ENCODE data around the gene CIB2. TPM values are rescaled to one million over a fixed set of nuclear protein-coding genes. Genes with fewer than 3 reads are reported as not detected.

CIB2 gene
- total RNA-seq, 1 donor from 2014 or later, result 7.5 TPM

GRCh38 chr15:78109156-78109555, 22.1 kb downstream of the CIB2 start:
- no peak for DNase-seq (ENCODE audit: extremely low read depth, low read depth, low spot score)

- DNase-seq (ENCODE audit: extremely low read depth, low read depth, low spot score), result peak; percentile 48
Measured at GRCh38 chr15:78108300-78109084, 22.8 kb downstream of the CIB2 start.

DNA sequence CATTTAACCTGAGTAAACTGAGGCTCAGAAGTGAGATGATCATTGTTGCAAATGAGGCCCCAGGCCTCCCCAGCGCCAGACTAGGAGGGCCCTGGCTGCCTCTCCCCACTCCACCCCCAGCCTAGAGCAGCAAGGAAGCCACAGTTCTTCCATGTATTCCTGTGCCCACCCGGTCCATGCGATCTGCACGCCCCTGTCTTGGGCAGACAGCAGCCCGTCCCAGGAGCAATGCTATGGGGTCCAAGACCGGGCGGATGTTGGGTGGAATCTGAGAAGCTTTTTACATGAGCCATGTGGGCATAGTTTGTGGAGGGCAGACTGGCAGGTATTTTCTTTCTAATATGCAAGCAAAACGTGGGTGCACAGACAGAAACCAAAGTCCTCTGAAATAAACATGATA, 23.8 kb downstream of the CIB2 start:
- no peak for DNase-seq (ENCODE audit: extremely low read depth, low read depth, low spot score)

DNA sequence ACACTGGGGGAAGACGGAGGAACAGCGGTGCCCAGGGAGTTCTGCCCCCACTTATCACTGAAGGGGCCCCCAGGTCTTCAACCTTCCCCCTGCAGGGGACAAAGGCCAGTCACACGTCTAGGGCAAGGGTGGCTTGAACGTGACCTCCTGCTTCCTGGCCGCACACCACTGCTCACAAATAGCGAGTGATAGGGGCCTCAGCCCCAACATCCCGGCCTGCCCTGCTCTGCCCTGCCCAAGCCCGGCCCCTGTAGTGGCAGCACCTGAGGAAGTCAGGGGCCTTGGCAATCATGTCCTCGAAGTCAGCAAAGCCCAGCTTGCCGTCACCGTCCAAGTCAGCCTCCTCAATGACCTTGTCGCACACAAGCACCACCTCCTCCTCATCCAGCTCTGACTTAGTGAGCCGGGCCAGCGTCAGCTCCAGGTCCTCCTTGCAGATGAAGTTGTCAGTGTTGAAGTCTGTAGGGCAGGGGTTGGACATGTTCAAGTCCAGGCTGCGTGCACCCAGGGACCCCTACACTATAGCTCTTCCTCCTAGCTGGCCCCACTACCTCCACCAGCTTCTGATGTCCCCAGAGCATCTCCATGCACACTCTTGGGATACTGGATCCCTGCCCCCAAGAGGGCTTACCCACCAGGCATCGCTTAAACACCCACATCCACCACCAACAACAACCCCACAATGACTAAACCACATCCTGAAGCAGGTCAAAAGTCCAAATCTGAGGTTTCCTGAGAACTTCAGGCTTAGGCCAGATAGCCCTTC, 25.6 kb downstream of the CIB2 start:
- peak; percentile 25 for DNase-seq (ENCODE audit: extremely low read depth, low read depth, low spot score)

- DNase-seq (ENCODE audit: extremely low read depth, low read depth, low spot score), result no peak
Measured at GRCh38 chr15:78104566-78105475, 26.4 kb downstream of the CIB2 start.

- DNase-seq (ENCODE audit: extremely low read depth, low read depth, low spot score), result no peak
Measured at GRCh38 chr15:78104119-78104479, 27.1 kb downstream of the CIB2 start.

DNA sequence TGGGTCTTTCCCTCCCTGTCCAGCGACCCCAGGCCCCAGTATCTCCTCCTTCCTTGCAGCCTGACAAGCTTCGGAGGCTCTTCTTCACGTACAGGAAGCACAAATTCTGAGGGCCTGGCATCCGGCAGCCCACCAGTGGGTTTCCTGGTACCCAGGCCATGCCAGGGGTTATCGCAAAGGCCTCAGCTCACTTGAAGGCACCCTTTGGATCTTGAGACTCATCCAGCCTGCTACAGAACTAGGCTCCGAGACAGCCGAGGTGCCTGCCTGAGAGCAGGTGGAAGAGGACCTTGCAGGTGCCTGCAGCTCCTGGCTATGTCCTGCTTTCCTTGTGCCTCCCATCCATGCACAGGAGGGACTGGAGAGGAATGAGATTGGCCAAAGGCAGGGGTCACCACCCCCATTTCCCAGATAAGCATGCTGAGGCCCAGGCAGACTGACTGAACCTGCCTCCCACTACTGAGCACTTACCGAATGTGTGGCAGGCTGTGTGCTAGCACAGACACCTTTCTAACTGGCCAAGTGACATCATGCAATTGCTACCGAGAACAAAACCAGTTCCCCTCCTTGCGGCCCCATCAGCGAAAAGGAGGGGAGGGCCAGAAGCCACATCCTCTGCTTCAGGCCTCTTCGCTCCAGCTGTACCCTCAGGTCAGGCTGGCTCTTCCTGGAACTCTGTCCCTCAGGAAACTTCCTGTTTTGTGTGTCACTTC, 27.7 kb downstream of the CIB2 start:
- no peak for DNase-seq (ENCODE audit: extremely low read depth, low read depth, low spot score)

DNA sequence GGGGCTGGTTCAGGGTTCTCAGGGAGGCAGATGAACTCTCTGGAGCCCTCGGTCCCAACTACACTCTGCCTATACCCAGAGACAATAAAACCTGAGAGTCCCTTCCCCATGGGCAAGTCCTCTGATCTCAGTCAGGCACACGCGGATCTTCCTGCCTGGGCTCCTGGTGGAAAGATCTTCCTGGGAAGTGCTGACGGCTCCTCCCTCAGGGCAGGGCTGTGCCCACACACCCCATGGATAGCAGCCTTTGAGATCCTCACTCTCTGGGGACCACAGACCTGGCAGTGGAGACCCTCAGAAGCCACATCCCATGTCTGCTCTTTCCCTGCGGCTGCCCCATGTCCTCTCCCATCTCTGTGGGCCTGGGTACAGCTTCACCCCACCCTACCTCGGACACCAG, 28.5 kb downstream of the CIB2 start:
- DNase-seq (ENCODE audit: extremely low read depth, low read depth, low spot score), result no peak

- DNase-seq (ENCODE audit: extremely low read depth, low read depth, low spot score), result no peak
Measured at GRCh38 chr15:78102211-78102610, 29.0 kb downstream of the CIB2 start.

DNA sequence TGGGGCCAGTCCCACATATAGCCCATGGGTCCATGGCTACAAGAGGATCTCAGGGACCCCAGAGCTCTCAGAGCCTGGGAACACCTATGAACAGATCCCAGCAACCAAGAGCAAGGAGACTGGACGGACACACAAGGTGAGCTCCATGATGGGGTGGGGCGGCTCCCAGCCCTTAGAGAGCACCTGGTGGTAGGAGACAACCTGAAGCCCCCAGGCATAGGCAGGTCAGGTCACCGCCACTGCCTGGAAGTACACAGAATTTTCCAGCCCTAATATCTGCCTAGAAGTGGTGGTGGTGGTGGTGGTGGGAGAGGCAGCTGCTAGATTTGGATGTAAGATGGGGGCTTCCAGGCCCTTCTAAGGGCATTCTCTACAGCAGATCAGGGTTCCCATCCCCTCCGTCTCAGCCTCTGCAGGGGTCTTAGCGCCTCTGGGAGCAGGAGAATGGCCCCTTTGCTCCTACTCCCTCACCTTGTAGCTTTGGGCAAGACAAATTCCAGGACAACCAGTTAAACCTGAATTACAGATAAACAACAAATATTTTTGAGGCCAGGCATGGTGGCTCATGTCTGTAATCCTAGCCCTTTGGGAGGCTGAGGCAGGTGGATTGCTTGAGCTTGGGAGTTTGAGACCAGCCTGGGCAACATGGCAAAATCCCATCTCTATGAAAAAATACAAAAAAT, 29.7 kb downstream of the CIB2 start:
- DNase-seq (ENCODE audit: extremely low read depth, low read depth, low spot score), result no peak

- no peak for DNase-seq (ENCODE audit: extremely low read depth, low read depth, low spot score)
Measured at GRCh38 chr15:78100886-78101285, 30.4 kb downstream of the CIB2 start.

DNA sequence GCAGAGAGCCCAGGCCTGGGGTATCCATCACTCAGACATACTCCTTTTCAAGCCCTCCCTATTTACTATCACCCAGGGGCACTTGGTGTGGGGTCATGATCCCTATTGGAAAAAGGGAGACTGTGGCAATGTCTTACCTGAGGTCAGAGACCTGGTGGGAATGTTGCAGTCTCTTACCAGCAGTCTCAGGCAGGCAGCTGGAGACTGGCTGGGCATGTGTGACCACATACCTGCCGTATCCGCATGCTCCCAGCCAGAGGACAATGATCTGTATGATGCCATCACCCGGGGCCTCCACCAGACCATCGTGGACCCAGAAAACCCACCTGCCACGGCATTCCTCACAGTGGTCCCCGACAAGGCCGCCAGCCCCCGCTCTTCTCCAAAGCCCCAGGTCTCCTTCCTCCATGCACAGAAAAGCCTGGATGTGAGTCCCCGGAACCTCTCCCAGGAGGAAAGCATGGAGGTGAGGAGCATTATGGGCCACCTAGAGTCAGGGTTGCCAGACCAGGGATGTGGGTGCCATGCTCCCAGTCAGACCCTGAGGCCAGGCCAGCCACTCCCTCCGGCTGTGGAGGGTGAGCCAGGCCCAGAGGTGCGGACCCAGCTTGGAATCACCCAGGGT, 33.0 kb downstream of the CIB2 start:
- no peak for DNase-seq (ENCODE audit: extremely low read depth, low read depth, low spot score)

GRCh38 chr15:78097667-78098066, 33.6 kb downstream of the CIB2 start:
- DNase-seq (ENCODE audit: extremely low read depth, low read depth, low spot score), result no peak

GRCh38 chr15:78093242-78094020, 37.8 kb downstream of the CIB2 start:
- no peak for DNase-seq (ENCODE audit: extremely low read depth, low read depth, low spot score)

DNA sequence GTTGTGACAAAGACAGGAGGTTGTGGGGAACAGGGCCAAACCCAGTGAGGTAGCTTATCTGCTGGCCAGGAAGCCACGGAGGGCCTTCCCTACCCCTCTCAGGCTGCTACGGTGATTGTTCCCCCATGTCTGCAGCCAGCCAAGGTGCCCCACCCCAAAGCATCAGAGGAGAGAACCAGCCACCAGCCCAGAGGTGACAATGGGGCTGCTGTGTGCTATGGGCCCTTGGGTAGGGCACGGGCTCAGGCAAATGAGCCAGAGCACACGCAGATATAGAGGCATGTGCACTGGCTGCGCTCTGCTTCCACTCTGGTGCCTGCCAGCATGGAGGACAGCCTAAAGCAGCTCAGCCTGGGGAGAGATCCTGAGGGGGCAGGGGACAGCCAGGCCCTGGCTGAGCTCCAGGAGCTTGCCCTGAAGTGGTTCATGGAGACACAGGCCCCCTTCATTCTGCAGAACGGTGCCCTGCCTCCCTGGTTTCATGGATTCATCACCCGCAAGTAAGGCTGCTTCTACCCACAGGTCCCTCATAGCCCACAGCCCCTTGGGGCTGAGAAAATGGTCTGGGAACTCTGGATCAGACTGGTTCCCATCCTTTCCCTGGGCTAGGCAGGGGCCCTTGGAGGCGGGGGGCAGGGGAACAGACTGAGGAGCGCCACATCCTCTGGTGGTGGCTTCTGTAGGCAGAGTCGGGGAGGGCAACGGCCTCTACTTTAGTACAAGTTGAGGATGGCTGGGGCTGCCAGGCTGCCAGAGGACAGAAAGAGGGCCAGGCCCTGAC, 38.8 kb downstream of the CIB2 start, which contains the start of gene SH2D7:
SH2D7 (plus strand) TSS at position 301 of the 781 bp plus-strand sequence; CDS start at position 325, 24 bp downstream.
- DNase-seq (ENCODE audit: extremely low read depth, low read depth, low spot score), result no peak

DNA sequence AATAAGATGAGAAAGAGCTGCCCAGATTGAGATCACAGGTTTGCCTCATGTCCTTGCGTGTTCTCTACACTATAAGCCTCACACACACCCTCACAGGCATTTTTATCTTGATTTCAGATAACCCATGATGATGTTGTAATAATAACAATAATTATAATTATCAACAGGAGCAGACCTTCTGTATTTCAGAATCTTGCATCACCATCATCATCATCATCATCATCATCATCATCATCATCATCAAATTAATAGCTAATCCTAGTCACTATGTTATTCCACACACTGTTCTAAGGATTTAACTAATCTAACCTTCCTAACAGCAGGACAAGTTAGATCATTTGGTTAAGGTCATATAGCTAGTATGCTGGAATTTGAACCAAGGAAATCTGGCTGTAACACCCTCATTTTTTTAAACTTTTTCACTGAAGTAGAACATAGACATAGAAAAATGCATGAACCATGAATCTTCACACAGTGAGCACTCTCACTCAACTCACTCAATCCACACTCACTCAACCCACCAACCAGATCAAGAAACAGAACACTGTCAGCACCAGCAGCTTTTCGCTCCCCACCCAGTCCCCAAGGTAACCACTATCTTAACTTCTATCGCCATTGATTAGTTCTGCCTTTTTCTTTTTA, 40.7 kb downstream of the CIB2 start:
- DNase-seq (ENCODE audit: extremely low read depth, low read depth, low spot score), result no peak

GRCh38 chr15:78088773-78089080, 42.5 kb downstream of the CIB2 start:
- no peak for DNase-seq (ENCODE audit: extremely low read depth, low read depth, low spot score)
